GM21825 (cell line): ENCODE results near the gene FKBP11.
A peak's percentile ranks its signal among the peaks of the same experiment; 100 is the strongest.

Source experiments
- ATAC-seq: cut with Tn5 transposase; IDR thresholded peaks from one replicate; pipeline ENCODE4 v1.9.1; 2021; ENCODE audit warnings: mild to moderate bottlenecking, moderate library complexity; ENCODE audit not compliant: unreplicated experiment

FKBP11 gene

GRCh38 chr12:48925304-48926011 is at the start of gene FKBP11:
Gene FKBP11 (minus strand): TSS chr12:48925492. CDS start chr12:48925428, 64 bp downstream.
- peak; percentile 68 for ATAC-seq

GRCh38 chr12:48973941-48974673 is 48.8 kb upstream of the FKBP11 start:
- no peak for ATAC-seq

- ATAC-seq: no peak
Observed at GRCh38 chr12:48973531-48973930, 48.2 kb upstream of the FKBP11 start.

GRCh38 chr12:48972952-48973483 is 47.7 kb upstream of the FKBP11 start:
- no peak for ATAC-seq

GRCh38 chr12:48972213-48972951 is 47.1 kb upstream of the FKBP11 start:
- ATAC-seq: no peak

GRCh38 chr12:48970702-48971334 is 45.5 kb upstream of the FKBP11 start:
- no peak for ATAC-seq

GRCh38 chr12:48969833-48970701 is 44.8 kb upstream of the FKBP11 start:
- ATAC-seq: no peak

- no peak for ATAC-seq
Observed at GRCh38 chr12:48969160-48969771, 44.0 kb upstream of the FKBP11 start.

GRCh38 chr12:48968467-48968866 is 43.2 kb upstream of the FKBP11 start:
- ATAC-seq: no peak

GRCh38 chr12:48967991-48968390 is 42.7 kb upstream of the FKBP11 start:
- ATAC-seq: no peak

GRCh38 chr12:48966177-48966895 is 41.0 kb upstream of the FKBP11 start:
- ATAC-seq: no peak

- ATAC-seq: no peak
Observed at GRCh38 chr12:48965298-48965838, 40.1 kb upstream of the FKBP11 start.

- ATAC-seq: no peak
Observed at GRCh38 chr12:48961801-48962200, 36.5 kb upstream of the FKBP11 start.

GRCh38 chr12:48961331-48961730 is 36.0 kb upstream of the FKBP11 start:
- no peak for ATAC-seq

GRCh38 chr12:48960834-48961233 is 35.5 kb upstream of the FKBP11 start:
- no peak for ATAC-seq

GRCh38 chr12:48958049-48958388 is 32.7 kb upstream of the FKBP11 start:
- ATAC-seq: no peak

GRCh38 chr12:48957141-48958048 is 32.1 kb upstream of the FKBP11 start, which contains the start of gene ARF3:
Gene ARF3 (minus strand): TSS chr12:48957487. CDS start chr12:48941095, 16,392 bp downstream.
- ATAC-seq: peak; percentile 91
